Kidney (tissue), 14 donors: Measurements from ENCODE around the gene RERE. TPM values are rescaled to one million over a fixed set of nuclear protein-coding genes. Genes with fewer than 3 reads are reported as not detected.

Experiments used
- DNase-seq, 5 donors: peaks; one replicate each; pipeline ENCODE4 v3.0.0-alpha.2; 2013 to 2020
- FAIRE-seq: peaks from 2 replicates; lab custom pipeline; 2012; peaks lifted over from hg19 to GRCh38; lab: Jason Lieb, UNC
- H3K27ac ChIP-seq, 2 donors: one replicate each; pipeline ENCODE4 v1.7.0; 2013; ENCODE audit warnings: low read depth in 2 of 2, low read length in 2 of 2, inconsistent platforms in 1 of 2
- H3K27me3 ChIP-seq: one replicate; pipeline ENCODE4 v1.7.1; 2013; ENCODE audit warnings: low read length, inconsistent platforms; ENCODE audit not compliant: control insufficient read depth, insufficient read depth
- H3K36me3 ChIP-seq, 3 donors: one replicate each; pipeline versions ENCODE4 v1.7.0 to v1.7.1; 2013; ENCODE audit warnings: low read length in 3 of 3, control low read depth in 1 of 3, inconsistent platforms in 1 of 3; ENCODE audit not compliant: insufficient read depth in 3 of 3, control insufficient read depth in 2 of 3
- H3K4me1 ChIP-seq, 3 donors: one replicate each; pipeline versions ENCODE4 v1.7.0 to v1.7.1; 2013; ENCODE audit warnings: low read length in 3 of 3, inconsistent platforms in 1 of 3, low read depth in 1 of 3; ENCODE audit not compliant: control insufficient read depth in 2 of 3, insufficient read depth in 2 of 3
- H3K4me3 ChIP-seq, 3 donors: one replicate each; pipeline versions ENCODE4 v1.7.0 to v1.8.1; 2013; ENCODE audit warnings: low read length in 3 of 3, control low read depth in 1 of 3, inconsistent platforms in 1 of 3
- H3K9ac ChIP-seq, 3 donors: one replicate each; pipeline versions ENCODE4 v1.7.0 to v1.7.1; 2013; ENCODE audit warnings: low read length in 3 of 3, control low read depth in 1 of 3, inconsistent platforms in 1 of 3
- H3K9me3 ChIP-seq, 3 donors: one replicate each; pipeline versions ENCODE4 v1.7.0 to v1.7.1; 2013; ENCODE audit warnings: low read length in 3 of 3, control low read depth in 1 of 3, inconsistent platforms in 1 of 3; ENCODE audit not compliant: control insufficient read depth in 2 of 3, insufficient read depth in 1 of 3
- CTCF ChIP-seq: IDR thresholded peaks from 3 replicates; pipeline ENCODE4 v1.5.1; 2012; ENCODE audit warnings: mild to moderate bottlenecking, moderate library complexity, borderline replicate concordance; ENCODE audit not compliant: insufficient read depth; ENCODE audit errors: extremely low read depth
- intact Hi-C: fragments of 100-400 bp; cut with DNase I; formaldehyde crosslinking; loops from one replicate; pipeline ENCODE4 v1.11.1; 2022
- polyA plus RNA-seq: library from polyadenylated mRNA; stranded (reverse); fragments of 350-450 nt; fragmentation: Illumina TruSeq; extraction: RNeasy Lipid Tissue Mini Kit (QIAGEN cat#74804); gene quantifications from one replicate; pipeline ENCODE4 v1.2.3, GENCODE V29; 2014; ENCODE audit warnings: low read depth, low replicate concordance; ENCODE audit not compliant: insufficient read depth
- total RNA-seq: library from RNA; stranded (reverse); fragmentation: NEBNext Ultra II Directional; extraction: Animal tissue kit (Norgen Biotek cat#: 25700); gene quantifications from one replicate; pipeline ENCODE4 v1.2.1, GENCODE V29; 2021
- donor health status: control.
- donor health status: control.
- donor health status: control.
- donor health status: control.
- donor health status: control.
- donor health status: DM: yes; HTN: yes; CAD: no.
- donor health status: Normal renal cell carcinoma (clear cell type).

Gene RERE
- total and polyA plus RNA-seq, 2 donors from 2014 or later = 37.2 to 176 TPM

- intact Hi-C loops = no loop called here
- H3K4me1 ChIP-seq = peaks cover 0 to 48% (median 32%) of the 10 kb centered on the region in 3 donors
- peaks cover 2 to 11% (median 5%) of the 10 kb centered on the region in 3 donors for H3K36me3 ChIP-seq
- no peak for TF ChIP-seq CTCF
- H3K9ac ChIP-seq = peak overlapping the region in 1 of 3 donors; percentile 3
- H3K4me3 ChIP-seq = peak overlapping the region in 1 of 3 donors; percentile 84
- FAIRE-seq = no peak
- DNase-seq = no peak
- H3K27ac ChIP-seq = peak overlapping the region; percentile 53 to 83
- H3K27me3 ChIP-seq = no peaks in the 10 kb centered on the region
- no peaks in the 10 kb centered on the region for H3K9me3 ChIP-seq
These were observed 399.8 kb downstream of the RERE start for GRCh38 chr1:8417625-8418024.

GRCh38 chr1:8416881-8417280 is 400.6 kb downstream of the RERE start:
- Histone ChIP-seq H3K9me3 (no peaks in the 10 kb centered on the region), H3K27ac (peak overlapping the region; percentile 63 to 83), H3K4me3 (peak overlapping the region in 2 of 3 donors; percentile 22), H3K4me1 (peaks cover 0 to 55% (median 39%) of the 10 kb centered on the region in 3 donors), H3K36me3 (peaks cover 2 to 18% (median 5%) of the 10 kb centered on the region in 3 donors), H3K9ac (no peak overlapping the region), H3K27me3 (no peaks in the 10 kb centered on the region)
- DNase-seq (no peak), FAIRE-seq (no peak)
- TF ChIP-seq CTCF = no peak
- intact Hi-C loops = no loop called here

- peaks cover 2 to 66% (median 45%) of the 10 kb centered on the region in 3 donors for H3K4me1 ChIP-seq
- TF ChIP-seq CTCF = no peak
- H3K27ac ChIP-seq = no peak overlapping the region
- H3K4me3 ChIP-seq = peak overlapping the region in 1 of 3 donors; percentile 5
- intact Hi-C loops = no loop called here
- peaks cover 2 to 19% (median 5%) of the 10 kb centered on the region in 3 donors for H3K36me3 ChIP-seq
- no peaks in the 10 kb centered on the region for H3K9me3 ChIP-seq
- peak overlapping the region in 1 of 3 donors; percentile 9 for H3K9ac ChIP-seq
- H3K27me3 ChIP-seq = no peaks in the 10 kb centered on the region
- FAIRE-seq (no peak), DNase-seq (no peak)
These were observed 401.7 kb downstream of the RERE start for GRCh38 chr1:8415526-8416278.
